ENCODE results near the gene GNG8. TPM values are rescaled to one million over a fixed set of nuclear protein-coding genes. Genes with fewer than 3 reads are reported as not detected.

The GNG8 gene
- total RNA-seq, 1 donor from 2014 or later = not detected

- Histone ChIP-seq H3K36me3 (ENCODE audit: control insufficient read depth, insufficient read depth, low read length) (no peaks in the 10 kb centered on the region), H3K4me3 (ENCODE audit: low read depth, low read length) (peak overlapping the region; percentile 12), H3K27me3 (ENCODE audit: control insufficient read depth, insufficient read depth, low read length) (peaks cover 50% of the 10 kb centered on the region)
- TF ChIP-seq, protein P1, sequence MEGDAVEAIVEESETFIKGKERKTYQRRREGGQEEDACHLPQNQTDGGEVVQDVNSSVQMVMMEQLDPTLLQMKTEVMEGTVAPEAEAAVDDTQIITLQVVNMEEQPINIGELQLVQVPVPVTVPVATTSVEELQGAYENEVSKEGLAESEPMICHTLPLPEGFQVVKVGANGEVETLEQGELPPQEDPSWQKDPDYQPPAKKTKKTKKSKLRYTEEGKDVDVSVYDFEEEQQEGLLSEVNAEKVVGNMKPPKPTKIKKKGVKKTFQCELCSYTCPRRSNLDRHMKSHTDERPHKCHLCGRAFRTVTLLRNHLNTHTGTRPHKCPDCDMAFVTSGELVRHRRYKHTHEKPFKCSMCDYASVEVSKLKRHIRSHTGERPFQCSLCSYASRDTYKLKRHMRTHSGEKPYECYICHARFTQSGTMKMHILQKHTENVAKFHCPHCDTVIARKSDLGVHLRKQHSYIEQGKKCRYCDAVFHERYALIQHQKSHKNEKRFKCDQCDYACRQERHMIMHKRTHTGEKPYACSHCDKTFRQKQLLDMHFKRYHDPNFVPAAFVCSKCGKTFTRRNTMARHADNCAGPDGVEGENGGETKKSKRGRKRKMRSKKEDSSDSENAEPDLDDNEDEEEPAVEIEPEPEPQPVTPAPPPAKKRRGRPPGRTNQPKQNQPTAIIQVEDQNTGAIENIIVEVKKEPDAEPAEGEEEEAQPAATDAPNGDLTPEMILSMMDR (IDR thresholded peaks at IDR 0.05; ENCODE audit: insufficient read depth, low read length, poor library complexity, severe bottlenecking) = no peak
- DNase-seq (ENCODE audit: low read depth) = no peak
These were observed 3.6 kb upstream of the GNG8 start for GRCh38 chr19:46639358-46640182.

GRCh38 chr19:46637224-46637623 lies 1.2 kb upstream of the GNG8 start:
- H3K27me3 ChIP-seq (ENCODE audit: control insufficient read depth, insufficient read depth, low read length) = peaks cover 66% of the 10 kb centered on the region
- H3K4me3 ChIP-seq (ENCODE audit: low read depth, low read length) = no peak overlapping the region
- TF ChIP-seq, protein P1 (IDR thresholded peaks at IDR 0.05; ENCODE audit: insufficient read depth, low read length, poor library complexity, severe bottlenecking) = no peak
- H3K36me3 ChIP-seq (ENCODE audit: control insufficient read depth, insufficient read depth, low read length) = no peaks in the 10 kb centered on the region
- no peak for DNase-seq (ENCODE audit: low read depth)

DNA sequence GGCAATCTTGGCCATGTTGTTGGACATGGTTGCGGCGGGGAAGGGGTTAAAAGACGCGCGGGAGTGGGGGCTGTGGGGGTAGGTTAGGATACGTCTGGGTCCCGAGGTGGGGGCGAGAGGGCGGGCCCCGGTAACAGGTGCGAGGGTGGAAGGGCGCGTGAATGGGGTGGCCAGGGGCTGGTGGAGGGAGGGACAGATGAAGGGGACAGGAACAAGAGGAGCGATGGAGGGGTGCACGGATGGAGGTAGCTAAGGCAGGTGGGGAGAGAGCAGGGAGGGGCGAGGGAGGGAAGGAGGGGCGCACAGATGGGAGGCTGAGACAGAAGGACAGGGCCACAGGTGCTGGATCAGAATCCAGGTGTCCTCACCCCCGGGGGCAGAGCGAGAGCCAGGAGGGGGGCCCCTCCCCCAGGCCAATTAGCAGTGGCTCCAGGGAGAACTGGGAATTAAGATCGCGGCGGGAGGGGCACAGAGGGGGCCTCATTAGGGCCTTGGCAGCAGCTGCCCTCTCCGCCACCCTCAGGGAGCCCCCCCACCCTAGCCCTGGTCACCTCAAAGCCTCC lies 1.3 kb downstream of the GNG8 start:
- Histone ChIP-seq H3K4me3 (ENCODE audit: low read depth, low read length) (peak overlapping the region; percentile 20), H3K27me3 (ENCODE audit: control insufficient read depth, insufficient read depth, low read length) (peaks cover 70% of the 10 kb centered on the region), H3K36me3 (ENCODE audit: control insufficient read depth, insufficient read depth, low read length) (no peaks in the 10 kb centered on the region)
- TF ChIP-seq, protein P1 (IDR thresholded peaks at IDR 0.05; ENCODE audit: insufficient read depth, low read length, poor library complexity, severe bottlenecking) = no peak
- DNase-seq (ENCODE audit: low read depth) = no peak

GRCh38 chr19:46634045-46634655 lies 1.9 kb downstream of the GNG8 start:
- Histone ChIP-seq H3K36me3 (ENCODE audit: control insufficient read depth, insufficient read depth, low read length) (no peaks in the 10 kb centered on the region), H3K27me3 (ENCODE audit: control insufficient read depth, insufficient read depth, low read length) (peaks cover 64% of the 10 kb centered on the region), H3K4me3 (ENCODE audit: low read depth, low read length) (peak overlapping the region; percentile 20)
- TF ChIP-seq, protein P1 (IDR thresholded peaks at IDR 0.05; ENCODE audit: insufficient read depth, low read length, poor library complexity, severe bottlenecking) = no peak
- DNase-seq (ENCODE audit: low read depth) = no peak

- no peak for DNase-seq (ENCODE audit: low read depth)
- Histone ChIP-seq H3K4me3 (ENCODE audit: low read depth, low read length) (no peak overlapping the region), H3K36me3 (ENCODE audit: control insufficient read depth, insufficient read depth, low read length) (no peaks in the 10 kb centered on the region), H3K27me3 (ENCODE audit: control insufficient read depth, insufficient read depth, low read length) (peaks cover 57% of the 10 kb centered on the region)
- TF ChIP-seq, protein P1 (IDR thresholded peaks at IDR 0.05; ENCODE audit: insufficient read depth, low read length, poor library complexity, severe bottlenecking) = no peak
These were observed 2.9 kb downstream of the GNG8 start for GRCh38 chr19:46633130-46633529.
